ENCODE results near the gene FUT7. TPM values are rescaled to one million over a fixed set of nuclear protein-coding genes. Genes with fewer than 3 reads are reported as not detected.
A peak's percentile ranks its signal among the peaks of the same experiment; 100 is the strongest.

The FUT7 gene
- total RNA-seq, 4 donors from 2014 or later = 0.19 to 3.6 (median 0.31) TPM; not detected in 1

DNA sequence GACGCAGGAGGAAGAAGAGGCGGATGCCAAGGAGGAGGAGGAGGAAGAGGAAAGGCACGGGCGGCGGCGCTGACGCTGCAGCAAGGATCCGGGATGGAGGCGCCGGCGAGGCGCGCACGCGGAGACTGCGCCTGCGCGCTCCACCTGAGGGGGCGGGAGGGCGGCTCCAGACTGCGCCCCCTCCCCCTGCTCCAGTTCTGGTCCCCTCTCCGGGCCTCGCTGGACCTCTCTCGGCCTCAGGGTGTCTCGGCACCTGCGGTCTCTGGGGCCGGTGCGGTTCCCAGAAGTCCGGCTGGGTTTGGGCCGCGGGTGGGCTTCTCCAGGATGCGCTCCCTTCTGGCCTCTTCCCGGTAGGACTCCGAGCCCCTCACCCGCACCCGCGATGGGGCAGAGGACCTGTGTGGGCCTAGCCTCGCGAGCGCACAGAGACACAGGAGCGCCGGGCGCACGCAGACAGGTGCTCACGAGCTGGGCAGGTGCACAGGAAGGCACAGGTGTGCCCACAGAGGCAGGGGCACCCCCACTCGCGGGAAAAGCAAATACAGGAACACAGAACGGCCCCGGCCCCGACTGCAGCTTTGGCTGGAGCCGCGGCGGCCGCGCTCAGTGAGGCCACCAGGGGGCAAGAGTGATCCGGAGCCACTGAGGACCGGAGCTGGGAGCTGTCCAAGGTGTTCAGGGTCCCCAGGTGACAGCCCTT, 14.3 kb upstream of the FUT7 start, which contains the start of gene NPDC1:
NPDC1 (minus strand) TSS at position 90 of the 700 bp plus-strand sequence. CDS start 188 bp downstream, outside the sequence.
- ATAC-seq (ENCODE audit: low FRiP score) (peak; percentile 53), DNase-seq (ENCODE audit: low spot score) (peak; percentile 71)
- TF ChIP-seq, protein P1, sequence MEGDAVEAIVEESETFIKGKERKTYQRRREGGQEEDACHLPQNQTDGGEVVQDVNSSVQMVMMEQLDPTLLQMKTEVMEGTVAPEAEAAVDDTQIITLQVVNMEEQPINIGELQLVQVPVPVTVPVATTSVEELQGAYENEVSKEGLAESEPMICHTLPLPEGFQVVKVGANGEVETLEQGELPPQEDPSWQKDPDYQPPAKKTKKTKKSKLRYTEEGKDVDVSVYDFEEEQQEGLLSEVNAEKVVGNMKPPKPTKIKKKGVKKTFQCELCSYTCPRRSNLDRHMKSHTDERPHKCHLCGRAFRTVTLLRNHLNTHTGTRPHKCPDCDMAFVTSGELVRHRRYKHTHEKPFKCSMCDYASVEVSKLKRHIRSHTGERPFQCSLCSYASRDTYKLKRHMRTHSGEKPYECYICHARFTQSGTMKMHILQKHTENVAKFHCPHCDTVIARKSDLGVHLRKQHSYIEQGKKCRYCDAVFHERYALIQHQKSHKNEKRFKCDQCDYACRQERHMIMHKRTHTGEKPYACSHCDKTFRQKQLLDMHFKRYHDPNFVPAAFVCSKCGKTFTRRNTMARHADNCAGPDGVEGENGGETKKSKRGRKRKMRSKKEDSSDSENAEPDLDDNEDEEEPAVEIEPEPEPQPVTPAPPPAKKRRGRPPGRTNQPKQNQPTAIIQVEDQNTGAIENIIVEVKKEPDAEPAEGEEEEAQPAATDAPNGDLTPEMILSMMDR (IDR thresholded peaks at IDR 0.05) = peak in 2 of 3 donors; percentile 6 to 20

GRCh38 chr9:137045294-137046087, 13.6 kb upstream of the FUT7 start:
- ATAC-seq (ENCODE audit: low FRiP score) = peak; percentile 3
- TF ChIP-seq, protein P1 (IDR thresholded peaks at IDR 0.05) = no peak
- no peak for DNase-seq (ENCODE audit: low spot score)

- no peak for DNase-seq (ENCODE audit: low spot score)
- peak; percentile 15 for ATAC-seq (ENCODE audit: low FRiP score)
Measured at GRCh38 chr9:137044502-137045177, 12.8 kb upstream of the FUT7 start.

DNA sequence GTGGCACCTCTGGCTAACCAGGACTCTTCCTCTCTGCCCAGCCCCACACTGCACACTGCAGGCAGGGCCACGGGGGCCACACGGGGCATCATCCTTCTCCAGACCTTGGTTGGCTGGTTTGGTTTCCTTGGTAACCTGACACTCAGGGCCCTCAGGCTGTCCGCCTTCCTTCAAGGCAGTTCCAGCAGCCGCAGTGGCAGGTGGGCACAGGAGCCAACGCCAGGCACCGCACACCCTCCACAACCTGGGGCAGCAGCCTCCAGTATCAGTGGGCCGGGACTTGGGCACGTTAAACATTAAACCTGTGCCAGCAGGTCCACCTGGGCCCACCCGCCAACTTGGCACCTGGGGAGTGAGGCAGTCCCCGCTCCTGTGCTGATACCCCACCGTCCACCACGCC, 12.1 kb upstream of the FUT7 start:
- DNase-seq (ENCODE audit: low spot score) (no peak), ATAC-seq (ENCODE audit: low FRiP score) (no peak)
- TF ChIP-seq, protein P1 (IDR thresholded peaks at IDR 0.05) = no peak

More at GRCh38 chr9:137044502-137045177, 12.8 kb upstream of the FUT7 start:
- TF ChIP-seq, protein P1 (IDR thresholded peaks at IDR 0.05) = no peak

DNA sequence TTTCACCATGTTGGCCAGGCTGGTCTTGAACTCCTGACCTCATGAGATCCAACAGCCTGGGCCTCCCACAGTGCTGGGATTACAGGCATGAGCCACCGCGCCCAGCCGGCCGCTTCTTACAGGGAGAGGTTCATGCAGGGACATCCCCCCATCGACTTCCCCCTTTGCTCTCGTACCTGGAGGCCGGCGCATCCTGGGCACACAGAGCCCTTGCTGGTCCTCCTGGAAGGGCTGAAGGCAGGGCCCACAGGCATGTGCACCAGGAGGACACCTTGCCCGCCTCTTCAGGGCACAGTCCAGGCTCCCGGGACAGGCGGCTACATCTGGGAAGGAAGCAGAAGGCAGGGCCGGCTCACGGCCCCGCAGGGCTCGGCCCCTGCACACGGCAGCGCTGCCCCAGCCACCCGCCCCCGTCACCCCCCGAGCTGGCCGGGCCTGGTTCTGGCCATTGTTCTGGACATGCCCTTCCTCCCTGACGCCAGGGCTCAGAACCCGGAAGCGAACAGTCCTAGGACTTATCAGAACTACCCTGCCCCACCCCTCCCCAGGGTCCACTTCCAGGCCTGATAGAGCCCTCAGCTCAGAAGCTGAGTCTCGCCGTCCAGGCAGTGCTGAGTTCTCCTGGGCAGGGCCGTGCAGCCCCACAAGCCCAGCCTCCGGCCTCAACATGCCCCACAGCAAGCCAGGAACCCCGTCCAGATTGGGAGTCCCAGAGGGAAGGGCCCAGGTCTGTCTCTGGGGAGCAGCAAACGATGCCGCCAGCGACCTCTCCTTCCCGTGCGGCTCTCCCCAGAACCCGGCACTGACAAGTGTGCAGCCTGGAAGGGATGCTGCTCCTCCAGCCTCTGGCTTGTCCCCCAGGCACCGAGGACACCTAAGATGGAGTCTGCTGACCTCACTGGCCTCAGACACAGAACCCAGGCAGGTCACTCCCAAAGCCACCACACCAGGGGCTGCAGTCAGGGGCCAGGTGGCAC, 11.2 kb upstream of the FUT7 start:
- ATAC-seq (ENCODE audit: low FRiP score) = no peak
- TF ChIP-seq, protein P1 (IDR thresholded peaks at IDR 0.05) = no peak
- no peak for DNase-seq (ENCODE audit: low spot score)

DNA sequence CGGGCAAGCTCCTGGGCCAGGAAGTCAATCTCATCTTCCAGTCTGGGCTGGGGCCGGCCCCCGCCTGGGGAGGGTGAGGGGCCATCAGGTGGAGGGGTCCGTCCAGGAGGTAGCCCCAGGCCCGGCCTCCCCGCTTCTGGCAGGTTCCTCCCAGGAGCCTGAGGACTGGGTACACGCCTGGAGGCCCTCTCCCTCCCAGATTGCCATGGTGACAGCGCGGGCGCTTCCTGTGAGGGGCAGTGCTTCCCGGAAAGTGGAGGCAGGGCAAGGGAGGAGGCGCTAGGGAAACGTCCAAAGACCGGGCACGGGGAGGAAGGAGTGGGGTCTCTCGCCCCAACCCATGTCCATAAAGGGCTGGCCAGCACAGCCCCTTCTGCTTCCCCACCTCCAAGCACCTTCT, 9.2 kb upstream of the FUT7 start:
- no peak for DNase-seq (ENCODE audit: low spot score)
- TF ChIP-seq, protein P1 (IDR thresholded peaks at IDR 0.05) = no peak
- ATAC-seq (ENCODE audit: low FRiP score) = no peak
